Amygdala (tissue), 56 donors: ENCODE data around the gene PTPRM.

Experiments used
- DNase-seq, 56 donors: peaks; one replicate each; lab custom pipeline; 2025; lab: John Stamatoyannopoulos, UW

Gene PTPRM

GRCh38 chr18:7749510-7749981 is 182.4 kb downstream of the PTPRM start:
- no peak for DNase-seq

GRCh38 chr18:7750095-7750663 is 183.1 kb downstream of the PTPRM start:
- DNase-seq, result no peak

GRCh38 chr18:7750966-7751365 is 183.8 kb downstream of the PTPRM start:
- DNase-seq, result no peak

GRCh38 chr18:7754258-7754657 is 187.1 kb downstream of the PTPRM start:
- no peak for DNase-seq

GRCh38 chr18:7754725-7755181 is 187.6 kb downstream of the PTPRM start:
- no peak for DNase-seq

GRCh38 chr18:7755753-7756475 is 188.8 kb downstream of the PTPRM start:
- no peak for DNase-seq

- DNase-seq, result no peak
Measured at GRCh38 chr18:7757175-7757574, 190.1 kb downstream of the PTPRM start.

- DNase-seq, result no peak
Measured at GRCh38 chr18:7758764-7759163, 191.6 kb downstream of the PTPRM start.

GRCh38 chr18:7760967-7761948 is 194.1 kb downstream of the PTPRM start:
- DNase-seq, result no peak

- no peak for DNase-seq
Measured at GRCh38 chr18:7764405-7764804, 197.3 kb downstream of the PTPRM start.

- DNase-seq, result no peak
Measured at GRCh38 chr18:7766346-7766745, 199.2 kb downstream of the PTPRM start.

GRCh38 chr18:7766817-7767216 is 199.7 kb downstream of the PTPRM start:
- no peak for DNase-seq

- DNase-seq, result no peak
Measured at GRCh38 chr18:7770908-7771307, 203.8 kb downstream of the PTPRM start.

GRCh38 chr18:7772510-7772888 is 205.4 kb downstream of the PTPRM start:
- DNase-seq, result no peak

GRCh38 chr18:7772951-7773350 is 205.8 kb downstream of the PTPRM start:
- no peak for DNase-seq

- DNase-seq, result no peak
Measured at GRCh38 chr18:7775128-7775527, 208.0 kb downstream of the PTPRM start.

GRCh38 chr18:7775843-7776242 is 208.7 kb downstream of the PTPRM start:
- DNase-seq, result no peak

GRCh38 chr18:7778181-7778580 is 211.1 kb downstream of the PTPRM start:
- no peak for DNase-seq

- no peak for DNase-seq
Measured at GRCh38 chr18:7779211-7779610, 212.1 kb downstream of the PTPRM start.

GRCh38 chr18:7784171-7784570 is 217.1 kb downstream of the PTPRM start:
- DNase-seq, result no peak

GRCh38 chr18:7786569-7786968 is 219.5 kb downstream of the PTPRM start:
- DNase-seq, result no peak
